ENCODE data around the gene KLHDC3.
"Not testable (repeated sequence)": the region's sequence is repeated elsewhere in the genome, so short reads cannot be mapped to it uniquely, and the experiment has no call there.

Gene KLHDC3

GRCh38 chr6:43033496-43034189 lies 19.6 kb downstream of the KLHDC3 start:
- no peak for DNase-seq

GRCh38 chr6:43034190-43034525 lies 20.1 kb downstream of the KLHDC3 start:
- DNase-seq, result no peak

- no peak for DNase-seq
Observed at GRCh38 chr6:43035495-43036194, 21.6 kb downstream of the KLHDC3 start.

GRCh38 chr6:43036712-43037111 lies 22.7 kb downstream of the KLHDC3 start:
- no peak for DNase-seq

GRCh38 chr6:43037197-43037596 lies 23.1 kb downstream of the KLHDC3 start:
- no peak for DNase-seq

GRCh38 chr6:43037706-43038105 lies 23.7 kb downstream of the KLHDC3 start:
- no peak for DNase-seq

GRCh38 chr6:43038727-43039126 lies 24.7 kb downstream of the KLHDC3 start:
- DNase-seq, result no peak

- no peak for DNase-seq
Observed at GRCh38 chr6:43040542-43041257, 26.7 kb downstream of the KLHDC3 start.

GRCh38 chr6:43041475-43041874 lies 27.4 kb downstream of the KLHDC3 start:
- DNase-seq, result not testable (repeated sequence)

- no peak for DNase-seq
Observed at GRCh38 chr6:43043310-43043709, 29.3 kb downstream of the KLHDC3 start.

GRCh38 chr6:43045371-43045930 lies 31.4 kb downstream of the KLHDC3 start:
- DNase-seq, result no peak

- no peak for DNase-seq
Observed at GRCh38 chr6:43047998-43048397, 33.9 kb downstream of the KLHDC3 start.

- no peak for DNase-seq
Observed at GRCh38 chr6:43050981-43051380, 36.9 kb downstream of the KLHDC3 start.

GRCh38 chr6:43052225-43052841 lies 38.3 kb downstream of the KLHDC3 start:
- DNase-seq, result no peak

GRCh38 chr6:43052842-43053544 lies 38.9 kb downstream of the KLHDC3 start:
- peak in 2 of 6 experiments; percentile 40 to 48 for DNase-seq

- peak; percentile 77 to 88 (median 85) for DNase-seq
Observed at GRCh38 chr6:43053545-43054205, 39.6 kb downstream of the KLHDC3 start, which contains the start of gene CUL7. CUL7 (minus strand) TSS chr6:43053851; CDS start chr6:43052788, 1,063 bp downstream.

GRCh38 chr6:43054206-43054943 lies 40.3 kb downstream of the KLHDC3 start:
- no peak for DNase-seq

- DNase-seq, result no peak
Observed at GRCh38 chr6:43055966-43056365, 41.9 kb downstream of the KLHDC3 start.

- DNase-seq, result no peak
Observed at GRCh38 chr6:43058531-43058930, 44.5 kb downstream of the KLHDC3 start.

GRCh38 chr6:43059168-43060033 lies 45.4 kb downstream of the KLHDC3 start, which contains the start of the genes KLC4 and MRPL2:
KLC4 (plus strand) TSS chr6:43059631; CDS start chr6:43061336, 1,705 bp downstream.
MRPL2 (minus strand) TSS chr6:43059434; CDS start chr6:43059381, 53 bp downstream.
- DNase-seq, result peak; percentile 96 to 99 (median 96)

Data from stimulated activated naive CD4-positive, alpha-beta T cell (primary cell).